Erythroblast (primary cell): ENCODE data around the gene SCN3A.

Experiments
- GATA1 ChIP-seq: IDR thresholded peaks from 2 replicates; pipeline ENCODE4 v1.6.1; 2011; ENCODE audit warnings: low read depth, mild to moderate bottlenecking, control low read depth, low read length, moderate library complexity
- POLR2A ChIP-seq: IDR thresholded peaks from 2 replicates; pipeline ENCODE4 v1.6.1; 2011; ENCODE audit warnings: mild to moderate bottlenecking, low read length

DNA sequence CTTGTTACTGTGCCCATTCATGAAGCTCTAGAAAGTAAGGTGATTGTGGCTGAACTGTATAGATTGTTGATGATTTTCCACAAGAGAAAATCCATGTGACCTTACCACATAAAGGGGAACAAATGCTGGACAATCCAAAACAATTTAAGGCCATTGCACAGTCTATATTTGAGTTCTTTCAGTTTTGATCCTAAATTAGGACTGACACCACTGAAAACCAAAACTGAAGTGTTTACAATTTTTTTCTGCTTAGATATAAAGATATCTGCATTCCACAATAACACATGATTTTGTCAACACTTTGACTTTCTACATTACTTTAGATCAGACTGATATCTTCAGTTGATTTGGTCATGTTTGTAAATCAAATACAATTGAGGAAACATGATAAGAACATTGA, 124.9 kb downstream of the SCN3A start:
- TF ChIP-seq POLR2A (no peak), GATA1 (no peak)
